ENCODE data around the gene COG2. TPM values are rescaled to one million over a fixed set of nuclear protein-coding genes. Genes with fewer than 3 reads are reported as not detected.

COG2 gene, protein sequence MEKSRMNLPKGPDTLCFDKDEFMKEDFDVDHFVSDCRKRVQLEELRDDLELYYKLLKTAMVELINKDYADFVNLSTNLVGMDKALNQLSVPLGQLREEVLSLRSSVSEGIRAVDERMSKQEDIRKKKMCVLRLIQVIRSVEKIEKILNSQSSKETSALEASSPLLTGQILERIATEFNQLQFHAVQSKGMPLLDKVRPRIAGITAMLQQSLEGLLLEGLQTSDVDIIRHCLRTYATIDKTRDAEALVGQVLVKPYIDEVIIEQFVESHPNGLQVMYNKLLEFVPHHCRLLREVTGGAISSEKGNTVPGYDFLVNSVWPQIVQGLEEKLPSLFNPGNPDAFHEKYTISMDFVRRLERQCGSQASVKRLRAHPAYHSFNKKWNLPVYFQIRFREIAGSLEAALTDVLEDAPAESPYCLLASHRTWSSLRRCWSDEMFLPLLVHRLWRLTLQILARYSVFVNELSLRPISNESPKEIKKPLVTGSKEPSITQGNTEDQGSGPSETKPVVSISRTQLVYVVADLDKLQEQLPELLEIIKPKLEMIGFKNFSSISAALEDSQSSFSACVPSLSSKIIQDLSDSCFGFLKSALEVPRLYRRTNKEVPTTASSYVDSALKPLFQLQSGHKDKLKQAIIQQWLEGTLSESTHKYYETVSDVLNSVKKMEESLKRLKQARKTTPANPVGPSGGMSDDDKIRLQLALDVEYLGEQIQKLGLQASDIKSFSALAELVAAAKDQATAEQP
- total RNA-seq (2022; extraction: Qiagen RNA extraction; ENCODE audit: low read depth) = 19.1 to 22.9 TPM (median 20.0 TPM) in 5 replicates

DNA sequence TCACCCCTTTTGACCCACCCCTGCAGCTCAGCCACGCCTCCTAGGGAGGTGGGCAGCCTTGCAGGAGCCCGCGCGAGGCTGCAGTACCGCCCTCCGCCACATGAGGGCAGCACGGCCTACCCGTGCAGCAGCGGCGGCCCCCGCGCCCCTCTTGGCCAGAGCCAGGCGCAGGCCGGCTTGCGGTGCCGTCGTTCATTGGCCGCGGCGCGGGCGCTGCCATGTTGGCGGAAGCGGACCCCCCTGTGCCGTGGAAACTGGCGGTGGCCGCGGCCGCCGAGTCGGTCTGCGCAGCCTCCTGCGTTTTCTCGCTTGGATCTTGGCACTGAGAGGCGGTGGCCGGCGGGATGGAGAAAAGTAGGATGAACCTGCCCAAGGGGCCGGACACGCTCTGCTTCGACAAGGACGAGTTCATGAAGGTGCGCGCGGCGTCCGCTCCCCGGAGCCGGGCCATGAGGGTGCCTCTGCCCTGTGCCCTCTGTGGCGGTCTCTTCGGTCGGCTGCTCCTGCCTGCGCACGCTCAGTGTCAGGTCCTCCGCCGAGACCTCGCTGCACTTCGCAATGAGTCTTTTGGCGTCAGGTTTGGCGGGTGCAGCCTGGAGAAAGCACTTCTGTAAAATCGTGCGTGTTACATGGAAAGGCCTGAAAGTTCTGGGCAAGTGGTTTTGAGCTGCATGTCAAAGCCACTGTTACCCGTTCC, at the start of gene COG2:
COG2 (plus strand) TSS at position 219 of the 697 bp plus-strand sequence; CDS start at position 345, 126 bp downstream.

DNA sequence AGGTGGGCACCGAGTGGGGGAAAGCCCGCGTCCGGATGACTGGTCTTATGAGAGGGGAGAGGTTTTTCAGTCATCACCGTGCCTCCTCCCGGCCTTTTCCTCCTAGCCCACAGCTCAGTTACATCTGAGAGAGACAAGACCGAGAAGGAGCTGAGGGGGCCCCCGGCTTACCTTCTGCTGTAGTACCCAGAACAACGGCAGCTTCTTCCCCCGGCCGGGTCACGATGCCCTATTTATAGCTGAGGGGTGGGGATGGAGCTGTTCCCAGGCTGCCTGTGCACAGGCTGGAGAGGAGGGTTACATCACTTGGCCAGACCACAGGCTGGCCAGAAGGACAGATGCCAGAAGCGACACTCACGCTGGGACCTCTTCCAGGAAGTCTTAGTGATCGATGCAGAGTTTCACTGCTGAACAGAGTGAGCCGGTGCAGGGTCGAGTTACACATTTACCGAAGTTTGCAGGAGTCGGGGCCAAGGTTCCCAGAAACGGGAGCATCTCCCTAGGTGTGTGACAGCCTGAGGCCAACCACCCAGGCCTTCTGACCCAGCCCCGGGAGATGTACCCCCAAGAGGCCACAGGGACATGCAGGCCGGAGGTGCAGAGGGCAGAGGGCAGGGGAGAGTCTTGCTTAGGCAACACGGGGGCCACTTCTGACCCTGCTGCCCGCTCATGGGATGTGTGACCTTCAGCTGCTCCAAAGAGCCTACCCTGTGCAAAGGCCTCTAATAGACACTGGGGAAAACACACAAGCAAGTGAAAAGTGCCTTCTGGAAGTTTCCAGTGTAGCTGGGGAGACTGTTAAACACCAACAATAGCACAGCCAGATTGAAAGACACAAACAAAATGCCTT, 71.9 kb downstream of the COG2 start, which contains the start of gene AGT:
AGT (minus strand) TSS at position 208 of the 850 bp plus-strand sequence. CDS start 3,299 bp downstream, outside the sequence.

Other genes starting within 250 kb of the COG2 start
- 0.31 to 0.53 TPM (median 0.42 TPM) in 5 replicates for gene PGBD5, start 216.1 kb upstream of the COG2 start, total RNA-seq (2022; extraction: Qiagen RNA extraction; ENCODE audit: low read depth)
- gene AGT, start 71.6 kb downstream of the COG2 start, total RNA-seq (2022; extraction: Qiagen RNA extraction; ENCODE audit: low read depth) = 0.07 to 0.19 TPM (median 0.12 TPM) in 4 of 5 replicates, not detected in the other
- not detected in 5 replicates for gene CAPN9, start 104.9 kb downstream of the COG2 start, total RNA-seq (2022; extraction: Qiagen RNA extraction; ENCODE audit: low read depth)
- 14.2 to 19.8 TPM (median 18.0 TPM) in 5 replicates for gene C1orf198, start 226.0 kb downstream of the COG2 start, total RNA-seq (2022; extraction: Qiagen RNA extraction; ENCODE audit: low read depth)

Data from A549 treated with ZK216348 at 1 μM for 4 hours (cell line).